ENCODE results near the gene ZCCHC24.
"Not testable (repeated sequence)": the region's sequence is repeated elsewhere in the genome, so short reads cannot be mapped to it uniquely, and the experiment has no call there.

Gene ZCCHC24

GRCh38 chr10:79472449-79472848, 27.0 kb upstream of the ZCCHC24 start:
- no peak for DNase-seq

DNA sequence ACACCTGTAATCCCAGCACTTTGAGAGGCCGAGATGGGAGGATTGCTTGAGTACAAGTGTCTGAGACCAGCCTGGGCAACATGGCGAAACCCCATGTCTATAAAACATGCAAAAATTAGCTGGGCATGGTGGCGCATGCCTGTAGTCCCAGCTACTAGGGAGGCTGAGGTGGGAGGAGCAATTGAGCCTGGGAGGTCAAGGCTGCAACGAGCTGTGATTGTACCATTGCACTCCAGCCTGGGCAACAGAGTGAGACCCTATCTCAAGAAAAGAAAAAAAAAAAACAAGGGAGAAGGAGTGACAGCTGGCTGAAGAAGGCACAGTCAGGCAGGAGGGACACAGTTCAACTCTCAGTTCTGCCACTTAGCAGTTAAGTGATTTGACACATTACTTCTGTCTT, 26.4 kb upstream of the ZCCHC24 start:
- DNase-seq: no peak

- no peak for DNase-seq
These were observed 24.7 kb upstream of the ZCCHC24 start for GRCh38 chr10:79470096-79470495.

DNA sequence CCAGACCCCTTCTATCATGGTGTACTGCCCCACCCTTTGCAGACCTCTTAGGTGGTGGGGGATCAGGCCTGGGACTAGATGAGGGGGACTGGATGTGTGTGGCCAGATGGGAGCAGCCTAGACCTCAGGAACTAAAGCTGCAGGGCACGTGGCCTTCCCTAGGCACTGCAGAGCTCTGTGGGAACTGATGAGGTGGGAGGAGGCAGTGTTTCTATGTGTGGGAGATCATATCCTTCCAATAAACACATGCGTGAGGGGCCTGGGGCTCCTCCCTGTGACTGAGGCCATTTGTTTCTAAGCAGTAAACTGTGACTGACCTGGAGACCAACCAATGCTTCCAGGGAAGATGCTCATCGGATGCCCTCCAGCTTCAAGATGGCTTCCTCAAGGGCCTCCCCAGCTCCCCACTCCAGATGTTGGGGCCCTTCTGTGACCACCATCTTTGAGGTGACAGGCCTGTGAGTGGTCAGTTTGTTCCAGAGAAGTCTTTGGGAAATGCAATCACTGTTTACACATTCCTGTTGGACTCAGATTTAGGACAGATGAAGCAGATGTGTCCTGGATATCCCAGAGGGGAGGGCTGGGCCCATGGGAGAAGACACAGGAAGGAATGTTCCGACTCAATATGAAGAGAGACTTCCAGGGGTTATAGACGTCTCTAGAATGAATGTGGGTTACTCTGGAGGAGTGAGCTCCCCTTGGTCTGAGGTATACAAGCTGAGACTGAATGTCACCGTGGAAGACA, 23.6 kb upstream of the ZCCHC24 start:
- no peak for DNase-seq

DNA sequence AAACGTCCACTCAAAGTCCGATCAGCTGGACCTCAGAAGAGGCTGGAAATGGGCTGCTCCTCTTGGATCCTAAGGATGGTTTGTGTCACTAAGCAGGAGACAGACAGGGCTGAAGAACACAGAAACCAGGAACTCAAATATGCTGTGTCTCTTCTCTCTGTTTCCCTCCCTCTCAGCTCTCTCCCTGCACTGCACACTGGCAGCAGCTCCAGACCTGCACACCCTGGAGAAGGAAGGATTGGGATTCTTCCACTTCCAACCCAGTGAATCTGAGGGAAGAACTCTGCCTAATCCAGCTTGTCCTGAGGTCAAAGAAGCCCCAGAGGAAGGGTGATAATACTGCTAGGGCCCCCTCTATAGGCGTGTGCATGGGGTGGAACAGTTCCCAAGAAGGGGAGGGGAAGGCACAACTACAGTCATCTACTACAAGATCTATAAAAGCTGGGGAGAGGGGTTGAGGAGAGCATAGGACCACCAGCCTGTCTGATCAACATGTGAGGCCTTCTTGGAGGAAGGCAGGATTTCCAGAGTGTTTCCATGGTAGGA, 22.7 kb upstream of the ZCCHC24 start:
- no peak for DNase-seq

GRCh38 chr10:79465341-79465740, 19.9 kb upstream of the ZCCHC24 start:
- DNase-seq: no peak

DNA sequence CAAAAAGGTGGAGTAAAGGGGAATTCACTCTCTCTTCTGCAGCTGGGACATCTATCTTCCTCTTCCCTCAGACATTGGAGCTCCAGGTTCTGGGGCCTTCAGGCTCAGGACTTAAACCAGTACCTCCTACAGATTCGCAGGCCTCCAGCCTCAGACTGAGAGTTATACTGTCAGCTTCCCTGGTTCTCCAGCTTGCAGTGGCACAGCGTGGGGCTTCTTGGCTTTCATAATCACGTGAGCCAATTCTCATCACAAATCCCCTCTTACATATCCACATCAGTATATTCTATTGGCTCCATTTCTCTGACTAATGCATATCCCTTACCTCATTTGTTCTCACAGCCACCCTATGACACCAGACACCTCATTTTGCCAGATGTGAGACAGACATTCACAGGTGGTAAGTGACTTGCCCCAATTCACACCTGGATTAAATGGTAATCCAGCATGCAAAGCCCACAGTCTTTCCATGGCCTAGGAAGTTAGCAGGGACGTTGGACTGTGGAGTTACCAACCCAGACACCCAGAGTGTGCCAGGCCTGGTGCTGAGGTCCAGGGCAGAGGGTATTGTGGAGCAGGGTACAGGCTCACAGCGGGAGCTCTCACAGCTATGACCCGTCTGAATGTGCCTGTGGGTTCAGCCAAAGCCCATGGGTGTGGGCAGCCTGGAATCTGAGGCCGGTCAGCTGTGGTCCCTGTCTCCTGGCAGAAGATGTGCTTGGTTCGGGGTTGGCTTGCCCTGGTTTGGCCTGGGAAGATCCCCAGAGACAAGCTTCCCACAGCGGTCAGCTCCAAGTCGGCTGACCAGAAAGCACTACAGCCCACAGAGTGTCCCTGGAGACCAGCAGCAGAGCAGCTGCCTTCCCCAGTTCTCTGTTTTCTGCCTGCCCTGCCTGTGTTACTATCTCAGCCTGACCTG, 18.4 kb upstream of the ZCCHC24 start:
- no peak for DNase-seq

DNA sequence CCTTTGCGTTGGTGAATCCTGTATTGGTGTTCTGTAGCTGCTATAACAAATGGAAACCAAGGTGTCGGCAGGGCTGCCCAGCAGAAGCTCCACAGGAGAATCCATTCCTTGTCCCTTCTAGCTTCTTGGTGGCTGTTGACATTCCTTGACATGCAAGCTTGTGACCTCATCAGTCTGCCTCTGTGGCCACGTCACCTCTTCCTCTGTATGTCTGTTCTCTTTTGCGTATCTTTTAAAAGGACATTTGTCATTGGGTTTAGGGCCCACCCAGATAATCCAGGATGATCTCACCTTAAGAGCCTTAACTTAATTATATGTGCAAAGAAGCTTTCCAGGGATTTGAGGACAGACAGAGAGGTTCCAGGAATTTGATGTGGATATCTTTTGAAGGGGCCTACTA, 15.3 kb upstream of the ZCCHC24 start:
- DNase-seq: no peak

DNA sequence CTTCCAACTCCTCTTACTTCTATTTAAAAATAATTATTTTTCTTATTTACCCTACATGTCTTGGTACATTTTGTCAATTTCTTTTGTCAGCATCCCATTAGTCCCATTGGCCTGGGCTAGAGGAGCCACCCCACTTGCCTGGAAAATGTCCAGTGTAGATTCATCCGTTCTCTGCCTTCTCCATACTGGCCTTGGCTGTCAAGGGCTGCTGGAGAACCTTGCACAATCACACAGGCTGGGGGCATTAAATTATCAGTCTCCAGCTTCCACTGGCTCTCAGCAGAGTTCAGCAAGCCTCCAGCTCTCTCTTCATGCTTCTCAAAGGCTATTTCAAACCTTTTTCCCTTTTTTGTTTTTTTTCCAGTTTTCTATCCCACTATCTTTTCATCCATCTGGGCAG, 13.8 kb upstream of the ZCCHC24 start:
- DNase-seq: no peak

DNA sequence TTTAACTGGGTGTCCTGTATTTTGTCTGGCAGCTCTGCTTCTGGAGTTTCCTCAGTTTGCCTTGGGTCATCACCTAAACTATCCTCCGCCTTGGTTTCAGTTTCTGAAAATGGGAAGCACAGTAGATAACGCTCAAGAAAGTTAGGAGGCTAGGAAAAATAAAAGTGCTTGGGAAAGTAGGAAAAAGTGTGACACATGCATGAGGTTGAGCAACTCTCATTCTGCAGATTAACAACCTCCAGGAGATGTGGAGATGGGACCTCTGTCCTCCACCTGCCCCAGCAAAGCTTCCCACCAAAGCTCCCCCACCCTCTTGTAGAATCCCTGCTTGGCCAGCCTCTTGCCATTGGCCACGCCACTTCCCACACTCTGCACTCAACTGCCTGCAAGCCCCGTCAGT, 13.1 kb upstream of the ZCCHC24 start:
- no peak for DNase-seq

DNA sequence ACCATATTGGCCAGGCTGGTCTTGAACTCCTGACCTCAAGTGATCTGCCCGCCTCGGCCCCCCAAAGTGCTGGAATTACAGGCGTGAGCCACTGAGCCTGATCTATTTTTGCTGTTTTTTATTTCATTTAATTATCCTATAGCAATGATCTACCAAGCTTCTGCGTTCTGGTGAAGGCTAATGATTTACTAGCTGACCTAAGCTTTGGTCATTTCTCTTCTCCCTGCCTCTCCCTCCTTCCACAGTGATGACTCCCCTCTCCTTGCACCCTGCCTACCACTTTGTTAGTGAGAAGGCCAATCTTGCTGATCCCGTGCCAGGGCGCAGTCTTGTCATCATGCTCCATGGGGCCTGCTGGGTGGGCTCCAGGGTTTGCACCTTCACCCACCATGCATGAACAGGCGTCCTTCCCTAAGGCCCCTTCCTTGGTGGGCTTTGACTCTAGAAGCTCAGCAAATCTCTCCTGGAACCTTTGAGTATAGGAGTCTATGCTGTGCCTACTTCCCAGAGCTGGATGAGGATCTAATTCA, 11.9 kb upstream of the ZCCHC24 start:
- no peak for DNase-seq

- no peak for DNase-seq
These were observed 8.8 kb upstream of the ZCCHC24 start for GRCh38 chr10:79454259-79454658.

- DNase-seq: no peak
These were observed 8.0 kb upstream of the ZCCHC24 start for GRCh38 chr10:79453392-79453791.

DNA sequence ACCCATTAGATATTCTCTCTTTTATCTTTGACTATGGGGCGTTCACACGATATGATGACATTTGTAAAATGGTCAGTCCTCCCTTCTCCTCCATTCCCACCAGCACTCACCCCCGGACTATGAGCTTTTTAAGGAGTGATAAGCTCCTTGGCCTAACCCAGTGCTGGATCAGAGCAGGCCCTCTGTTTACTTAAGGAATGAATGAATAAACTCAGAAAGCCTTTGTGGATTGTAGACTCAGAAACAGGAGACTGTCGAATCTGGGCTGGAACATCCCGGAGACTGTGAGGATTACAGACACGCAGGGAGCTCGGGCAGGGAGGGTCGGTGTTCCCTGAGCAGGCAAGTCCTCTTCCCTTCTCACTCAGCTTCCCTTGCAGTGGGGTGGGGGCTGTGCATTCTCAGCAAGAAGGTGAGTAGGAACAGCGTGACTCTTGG, 6.8 kb upstream of the ZCCHC24 start:
- DNase-seq: no peak

DNA sequence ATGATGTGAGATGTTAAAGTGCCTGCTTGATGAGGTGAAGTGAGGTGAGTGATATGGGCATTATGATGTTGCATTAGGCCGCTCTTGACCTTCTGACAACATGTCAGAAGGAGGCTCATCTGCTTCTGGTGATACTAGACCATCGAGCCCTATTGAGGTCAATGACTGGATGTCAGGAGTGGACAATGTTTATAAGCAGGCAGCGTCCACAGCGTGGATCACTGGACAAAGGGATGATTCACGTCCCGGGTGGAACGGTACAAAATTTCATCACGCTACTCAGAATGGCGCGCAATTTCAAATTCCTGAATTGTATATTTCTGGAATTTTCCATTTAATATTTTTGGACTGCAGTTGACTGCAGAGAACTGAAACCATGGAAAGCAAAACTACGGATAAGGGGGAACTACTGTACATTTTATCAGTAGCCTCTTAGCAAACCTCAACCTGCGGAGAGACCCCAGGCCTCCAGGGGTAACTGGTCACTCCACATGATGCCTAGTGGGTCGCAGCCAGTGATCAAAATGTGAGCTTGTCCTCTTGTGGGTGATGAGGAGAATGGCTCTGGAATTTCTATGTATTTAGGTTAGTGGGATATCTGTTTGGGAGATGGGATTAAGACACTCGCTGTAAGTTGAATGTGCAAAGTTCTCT, 5.7 kb upstream of the ZCCHC24 start:
- no peak for DNase-seq

DNA sequence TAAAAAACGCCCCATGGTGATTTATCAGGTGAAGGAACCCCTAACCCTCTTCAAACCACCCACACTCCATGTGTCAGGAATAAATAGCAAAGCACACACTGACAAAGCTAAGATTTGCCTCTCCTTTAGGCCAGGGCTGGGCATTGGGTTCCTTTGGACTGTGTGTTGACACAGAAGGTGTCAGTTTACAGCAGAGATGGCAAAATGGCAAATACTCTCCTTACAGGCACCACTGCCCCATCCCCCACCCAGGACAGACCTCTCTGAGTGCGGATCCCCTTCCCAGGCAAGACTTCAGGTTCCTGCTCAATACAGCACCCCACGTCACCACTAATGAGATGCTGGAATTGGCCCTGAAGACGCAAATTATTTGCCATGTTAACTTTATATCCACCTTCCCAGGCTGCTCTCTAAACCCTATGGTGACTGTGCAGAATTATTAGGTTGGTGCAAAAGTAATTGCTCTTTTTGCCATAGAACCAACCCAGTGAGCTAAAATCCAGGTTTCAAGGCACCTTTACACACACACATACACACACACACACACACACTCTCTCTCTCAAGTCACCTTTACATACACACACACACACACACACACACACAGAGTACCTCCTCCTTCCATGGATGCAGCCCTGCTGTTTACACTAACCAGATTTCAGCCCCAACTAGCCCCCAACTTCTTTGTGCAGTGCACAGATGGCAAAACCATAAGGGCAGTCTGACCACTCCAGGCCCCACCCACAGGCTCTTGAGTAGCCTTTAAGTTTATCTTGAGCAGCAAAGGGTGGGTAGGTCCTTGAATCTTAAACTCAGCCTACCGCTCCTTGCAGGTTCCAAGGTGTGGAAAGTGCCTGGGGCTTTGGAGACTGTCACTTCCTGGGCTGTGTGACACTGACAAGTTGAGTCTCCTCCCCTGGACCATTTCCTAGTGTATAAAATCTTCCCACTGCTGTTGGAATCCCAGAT, 4.0 kb upstream of the ZCCHC24 start:
- DNase-seq: no peak

- no peak for DNase-seq
These were observed 3.3 kb upstream of the ZCCHC24 start for GRCh38 chr10:79448732-79449049.

GRCh38 chr10:79447911-79448731, 2.7 kb upstream of the ZCCHC24 start:
- no peak for DNase-seq

DNA sequence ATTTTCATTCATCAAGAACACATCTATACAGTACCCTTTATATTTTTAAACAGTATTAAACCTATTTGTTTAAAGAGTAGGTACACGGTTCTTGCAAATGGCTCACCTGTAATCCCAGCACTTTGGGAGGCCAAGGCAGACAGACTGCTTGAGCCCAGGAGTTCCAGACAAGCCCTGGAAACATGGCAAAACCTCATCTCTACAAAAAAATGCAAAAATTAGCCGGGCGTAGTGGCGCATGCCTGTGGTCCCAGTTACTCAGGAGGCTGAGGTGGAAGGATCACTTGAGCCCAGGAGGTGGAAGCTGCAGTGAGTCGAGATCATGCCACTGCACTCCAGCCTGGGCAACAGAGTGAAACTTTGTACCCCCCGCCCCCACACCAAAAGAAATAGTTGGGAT, 1.8 kb upstream of the ZCCHC24 start:
- DNase-seq: not testable (repeated sequence)

GRCh38 chr10:79446758-79447084, 1.3 kb upstream of the ZCCHC24 start:
- no peak for DNase-seq
